Caco-2 (cell line): ENCODE data around the gene STAT1. TPM values are rescaled to one million over a fixed set of nuclear protein-coding genes. Genes with fewer than 3 reads are reported as not detected.

Experiments used
- BruUV-seq: library from RNA; stranded (reverse); fragments of 400-500 nt; replicated peaks from 2 replicates; lab custom pipeline; 2021; lab: Mats Ljungman, UMichigan
- CTCF ChIA-PET: fragments of 300-600 bp; sonication (Branson Sonifier 250); formaldehyde crosslinking; loops from one replicate; lab custom pipeline; 2022; ENCODE audit warnings: antibody characterized with exemption; lab: Charles Lee
- POLR2A ChIA-PET: fragments of 300-600 bp; sonication (Branson Sonifier 250); formaldehyde crosslinking; loops from one replicate; lab custom pipeline; 2022; ENCODE audit warnings: antibody characterized with exemption; lab: Charles Lee
- DNase-seq, 2 experiments: peaks; one replicate each; pipeline versions ENCODE4 v3.0.0 to v3.0.0-alpha.2; 2020 to 2022
- H3K27me3 ChIP-seq: replicated peaks from 2 replicates; pipeline ENCODE4 v1.6.0; 2011; ENCODE audit warnings: low read length; ENCODE audit not compliant: control insufficient read depth, insufficient read depth
- H3K36me3 ChIP-seq: 2 replicates; pipeline ENCODE4 v1.5.1; 2011; ENCODE audit warnings: low read length; ENCODE audit not compliant: control insufficient read depth, insufficient read depth
- H3K4me1 ChIP-seq: fragments of 250-450 bp; sonication (Bioruptor Pico); 2 replicates; pipeline ENCODE4 v1.5.1; 2020; ENCODE audit warnings: mild to moderate bottlenecking
- H3K4me3 ChIP-seq: 2 replicates; pipeline ENCODE4 v1.5.1; 2011; ENCODE audit warnings: low read depth, mild to moderate bottlenecking, control low read depth, low read length
- H3K9me3 ChIP-seq: fragments of 250-450 bp; sonication (Bioruptor Pico); 2 replicates; pipeline ENCODE4 v1.5.1; 2020; ENCODE audit warnings: mild to moderate bottlenecking, moderate library complexity
- H3K27ac Mint-ChIP-seq: one replicate; pipeline ENCODE4 v1.8.0; 2022; ENCODE audit warnings: mixed read lengths; ENCODE audit not compliant: unreplicated experiment
- H3K27me3 Mint-ChIP-seq: one replicate; pipeline ENCODE4 v1.8.0; 2022; ENCODE audit warnings: mixed read lengths; ENCODE audit not compliant: insufficient read depth, unreplicated experiment
- H3K36me3 Mint-ChIP-seq: one replicate; pipeline ENCODE4 v1.8.0; 2022; ENCODE audit warnings: mild to moderate bottlenecking, mixed read lengths; ENCODE audit not compliant: insufficient read depth, unreplicated experiment
- H3K4me1 Mint-ChIP-seq: one replicate; pipeline ENCODE4 v1.8.0; 2022; ENCODE audit warnings: low read depth, mixed read lengths; ENCODE audit not compliant: unreplicated experiment
- H3K4me3 Mint-ChIP-seq: one replicate; pipeline ENCODE4 v1.8.0; 2022; ENCODE audit warnings: mild to moderate bottlenecking, moderate library complexity, mixed read lengths; ENCODE audit not compliant: unreplicated experiment
- H3K9me3 Mint-ChIP-seq: one replicate; pipeline ENCODE4 v1.8.0; 2022; ENCODE audit warnings: mixed read lengths; ENCODE audit not compliant: unreplicated experiment
- intact Hi-C: fragments of 100-400 bp; cut with micrococcal nuclease; formaldehyde crosslinking; loops from one replicate; pipeline ENCODE4 v1.10.0; 2022; ENCODE audit not compliant: unreplicated experiment
- total RNA-seq: library from RNA; stranded (reverse); gene quantifications from 2 replicates; pipeline ENCODE4 v1.2.3, GENCODE V29; 2022
- TF ChIP-seq, protein P1 (sequence below), 2 experiments: fragments of 200-600 bp in 1 of 2; IDR thresholded peaks; 1 replicate in 1 of 2; 2 replicates in 1 of 2; pipeline versions ENCODE4 v1.5.1 to v1.8.0; 2011 to 2022; ENCODE audit warnings: antibody characterized with exemption in 1 of 2, control low read depth in 1 of 2, inconsistent platforms in 1 of 2, low read depth in 1 of 2, low read length in 1 of 2, mild to moderate bottlenecking in 1 of 2, moderate library complexity in 1 of 2; ENCODE audit not compliant: insufficient read depth in 1 of 2, severe bottlenecking in 1 of 2, unreplicated experiment in 1 of 2

Gene STAT1
- total RNA-seq, 1 experiment from 2014 or later: 126 TPM

DNA sequence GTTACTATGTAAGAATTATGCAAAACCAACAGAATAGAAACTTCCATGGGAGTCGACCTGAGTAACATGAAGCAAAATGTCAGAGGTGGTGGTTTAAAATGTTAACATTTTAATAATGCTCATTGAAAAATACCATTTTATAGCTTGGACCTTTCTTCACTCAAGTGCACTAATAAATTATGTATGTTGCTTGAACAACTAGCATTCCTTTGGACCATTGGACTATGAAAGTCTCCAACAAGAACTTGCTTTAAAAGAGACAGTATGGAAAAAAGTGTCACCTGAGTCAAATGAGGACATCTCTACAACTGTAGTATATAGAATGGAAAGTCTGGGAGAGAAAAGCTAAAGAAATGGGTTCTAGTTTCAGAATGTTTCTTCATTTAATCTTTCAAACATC lies 81.5 kb downstream of the STAT1 start:
- Mint-ChIP-seq H3K4me3 (no peak overlapping the region), H3K9me3 (no peaks in the 10 kb centered on the region), H3K27me3 (no peaks in the 10 kb centered on the region), H3K27ac (no peak overlapping the region), H3K36me3 (peaks cover 37% of the 10 kb centered on the region), H3K4me1 (no peaks in the 10 kb centered on the region)
- no peak for DNase-seq
- Histone ChIP-seq H3K27me3 (no peaks in the 10 kb centered on the region), H3K9me3 (no peaks in the 10 kb centered on the region), H3K4me3 (no peak overlapping the region), H3K4me1 (peaks cover 5% of the 10 kb centered on the region), H3K36me3 (no peaks in the 10 kb centered on the region; the same call in 1 of the 2 replicates)
- CTCF ChIA-PET: no interaction called here
- intact Hi-C loops: no loop called here
- no TSS peak for BruUV-seq
- TF ChIP-seq, protein P1, sequence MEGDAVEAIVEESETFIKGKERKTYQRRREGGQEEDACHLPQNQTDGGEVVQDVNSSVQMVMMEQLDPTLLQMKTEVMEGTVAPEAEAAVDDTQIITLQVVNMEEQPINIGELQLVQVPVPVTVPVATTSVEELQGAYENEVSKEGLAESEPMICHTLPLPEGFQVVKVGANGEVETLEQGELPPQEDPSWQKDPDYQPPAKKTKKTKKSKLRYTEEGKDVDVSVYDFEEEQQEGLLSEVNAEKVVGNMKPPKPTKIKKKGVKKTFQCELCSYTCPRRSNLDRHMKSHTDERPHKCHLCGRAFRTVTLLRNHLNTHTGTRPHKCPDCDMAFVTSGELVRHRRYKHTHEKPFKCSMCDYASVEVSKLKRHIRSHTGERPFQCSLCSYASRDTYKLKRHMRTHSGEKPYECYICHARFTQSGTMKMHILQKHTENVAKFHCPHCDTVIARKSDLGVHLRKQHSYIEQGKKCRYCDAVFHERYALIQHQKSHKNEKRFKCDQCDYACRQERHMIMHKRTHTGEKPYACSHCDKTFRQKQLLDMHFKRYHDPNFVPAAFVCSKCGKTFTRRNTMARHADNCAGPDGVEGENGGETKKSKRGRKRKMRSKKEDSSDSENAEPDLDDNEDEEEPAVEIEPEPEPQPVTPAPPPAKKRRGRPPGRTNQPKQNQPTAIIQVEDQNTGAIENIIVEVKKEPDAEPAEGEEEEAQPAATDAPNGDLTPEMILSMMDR (IDR thresholded peaks at IDR 0.05; ENCODE audit: insufficient read depth in 1 of 2, low read depth in 1 of 2, low read length in 1 of 2, severe bottlenecking in 1 of 2, unreplicated experiment in 1 of 2): no peak
- POLR2A ChIA-PET: no interaction called here

DNA sequence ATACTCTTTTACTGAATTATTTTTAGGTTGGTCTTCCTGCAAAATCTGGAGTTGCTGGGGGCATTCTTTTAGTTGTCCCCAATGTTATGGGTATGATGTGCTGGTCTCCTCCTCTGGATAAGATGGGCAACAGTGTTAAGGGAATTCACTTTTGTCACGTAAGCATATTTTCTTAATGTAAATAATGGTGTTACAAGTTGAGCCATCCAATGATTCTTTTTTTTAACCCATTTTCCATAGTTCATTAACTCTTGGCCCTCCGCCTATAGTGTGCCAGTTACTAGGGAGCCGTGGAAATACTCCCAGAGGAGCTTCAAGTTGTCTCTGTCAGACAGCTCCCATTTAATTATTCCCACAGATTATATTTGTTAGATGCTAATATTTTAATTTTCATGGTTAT lies 83.6 kb downstream of the STAT1 start:
- Histone ChIP-seq H3K4me3 (no peak overlapping the region), H3K36me3 (no peaks in the 10 kb centered on the region), H3K9me3 (no peaks in the 10 kb centered on the region), H3K27me3 (no peaks in the 10 kb centered on the region), H3K4me1 (peaks cover 20% of the 10 kb centered on the region)
- no peak overlapping the region for H3K27ac Mint-ChIP-seq
- no peak overlapping the region for H3K4me3 Mint-ChIP-seq
- CTCF ChIA-PET: no interaction called here
- BruUV-seq: no TSS peak
- no peaks in the 10 kb centered on the region for H3K4me1 Mint-ChIP-seq
- H3K36me3 Mint-ChIP-seq: peaks cover 44% of the 10 kb centered on the region
- no peak for DNase-seq
- POLR2A ChIA-PET: no interaction called here
- intact Hi-C loops: no loop called here
- TF ChIP-seq, protein P1 (IDR thresholded peaks at IDR 0.05; ENCODE audit: insufficient read depth in 1 of 2, low read depth in 1 of 2, low read length in 1 of 2, severe bottlenecking in 1 of 2, unreplicated experiment in 1 of 2): no peak
- no peaks in the 10 kb centered on the region for H3K27me3 Mint-ChIP-seq
- H3K9me3 Mint-ChIP-seq: no peaks in the 10 kb centered on the region

DNA sequence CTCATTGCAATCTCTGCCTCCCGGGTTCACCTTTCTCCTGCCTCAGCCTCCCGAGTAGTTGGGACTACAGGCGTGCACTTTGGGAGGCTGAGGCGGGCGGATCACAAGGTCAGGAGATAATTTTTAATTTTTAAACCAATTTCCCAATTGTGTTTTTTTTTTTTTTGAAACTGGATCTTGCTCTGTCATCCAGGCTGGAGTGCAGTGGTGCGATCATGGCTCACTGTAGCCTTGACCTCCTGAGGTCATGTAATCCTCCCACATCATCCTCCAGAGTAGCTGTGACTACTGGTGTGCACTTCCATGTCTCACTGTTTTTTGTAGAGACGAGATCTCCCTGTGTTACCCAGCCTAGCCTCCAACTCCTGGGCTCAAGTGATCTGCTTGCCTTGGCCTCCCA lies 84.1 kb downstream of the STAT1 start:
- Mint-ChIP-seq H3K27me3 (no peaks in the 10 kb centered on the region), H3K4me1 (no peaks in the 10 kb centered on the region), H3K27ac (no peak overlapping the region), H3K36me3 (peaks cover 48% of the 10 kb centered on the region), H3K4me3 (no peak overlapping the region), H3K9me3 (no peaks in the 10 kb centered on the region)
- Histone ChIP-seq H3K9me3 (no peaks in the 10 kb centered on the region), H3K4me3 (no peak overlapping the region), H3K36me3 (no peaks in the 10 kb centered on the region), H3K27me3 (no peaks in the 10 kb centered on the region), H3K4me1 (peaks cover 20% of the 10 kb centered on the region)
- ChIA-PET CTCF (no interaction called here), POLR2A (no interaction called here)
- intact Hi-C loops: no loop called here
- no TSS peak for BruUV-seq
- no peak for DNase-seq
- TF ChIP-seq, protein P1 (IDR thresholded peaks at IDR 0.05; ENCODE audit: insufficient read depth in 1 of 2, low read depth in 1 of 2, low read length in 1 of 2, severe bottlenecking in 1 of 2, unreplicated experiment in 1 of 2): no peak
